Thoracic aorta (tissue), 2 donors: ENCODE data around the gene ZNF141. TPM values are rescaled to one million over a fixed set of nuclear protein-coding genes. Genes with fewer than 3 reads are reported as not detected.

Source experiments
- ATAC-seq: fragments of 150-250 bp; one replicate; pipeline ENCODE4 v1.8.0; 2017; ENCODE audit warnings: low read depth; ENCODE audit not compliant: insufficient number of reproducible peaks, low FRiP score
- DNase-seq: peaks from one replicate; pipeline ENCODE4 v3.0.0-alpha.2; 2020; ENCODE audit warnings: low spot score
- H3K27ac ChIP-seq, 2 donors: fragments of 200-600 bp; sonication (generic); 1 replicate in 1 of 2; 2 replicates in 1 of 2; pipeline ENCODE4 v1.5.1; 2016; ENCODE audit warnings: mild to moderate bottlenecking in 2 of 2, moderate library complexity in 2 of 2
- H3K27me3 ChIP-seq: fragments of 200-600 bp; sonication (generic); replicated peaks from 2 replicates; pipeline ENCODE4 v1.6.0; 2016; ENCODE audit warnings: mild to moderate bottlenecking; ENCODE audit not compliant: insufficient read depth
- H3K36me3 ChIP-seq: fragments of 200-600 bp; sonication (generic); one replicate; pipeline ENCODE4 v1.5.1; 2016
- H3K4me1 ChIP-seq, 2 donors: fragments of 200-600 bp; sonication (generic); 1 replicate in 1 of 2; 2 replicates in 1 of 2; pipeline versions ENCODE4 v1.5.1 to v1.6.0; 2016; ENCODE audit warnings: low read depth in 2 of 2, mild to moderate bottlenecking in 1 of 2; ENCODE audit not compliant: control insufficient read depth in 1 of 2
- H3K4me3 ChIP-seq: fragments of 200-600 bp; sonication (generic); 2 replicates; pipeline ENCODE4 v1.5.1; 2016; ENCODE audit warnings: mild to moderate bottlenecking
- H3K9me3 ChIP-seq: fragments of 200-600 bp; sonication (generic); 2 replicates; pipeline ENCODE4 v1.5.1; 2016
- total RNA-seq, 2 donors: library from RNA; depleted of rRNA; stranded (reverse); fragments of >200 nt; gene quantifications; one replicate each; pipeline versions ENCODE4 v1.1.0 to v1.2.3, GENCODE V29; 2016
- TF ChIP-seq, protein P1 (sequence below): fragments of 200-600 bp; sonication (generic); IDR thresholded peaks from one replicate; pipeline ENCODE4 v1.5.1; 2019; ENCODE audit warnings: antibody characterized with exemption

ZNF141 gene
- total RNA-seq, 2 donors from 2014 or later, result 18.5 to 25.4 TPM

DNA sequence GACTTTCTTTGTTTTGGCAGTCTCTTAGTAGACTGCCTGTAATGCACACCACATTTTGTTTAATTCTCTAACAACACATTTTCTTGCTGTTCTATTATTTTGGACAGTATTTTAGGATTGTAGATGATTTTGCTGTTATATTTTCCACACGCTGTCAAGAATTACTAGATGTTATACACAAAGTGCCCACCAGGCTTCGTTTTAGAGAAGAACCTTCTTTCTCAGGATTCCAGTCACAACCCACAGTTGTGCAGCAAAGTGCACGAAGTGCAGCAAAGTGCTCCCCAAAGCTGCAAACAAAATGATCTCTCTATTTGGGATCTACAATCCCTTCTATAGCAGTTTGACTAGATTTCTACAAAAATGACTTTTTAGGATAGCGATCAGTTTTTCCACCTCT is 2.4 kb downstream of the ZNF141 start:
- H3K27me3 ChIP-seq, result no peaks in the 10 kb centered on the region
- ATAC-seq (no peak), DNase-seq (no peak)
- peaks cover 30% of the 10 kb centered on the region for H3K9me3 ChIP-seq
- H3K27ac ChIP-seq, result no peak overlapping the region
- peaks cover 8 to 21% of the 10 kb centered on the region in 2 donors for H3K4me1 ChIP-seq
- no peak overlapping the region for H3K4me3 ChIP-seq
- TF ChIP-seq, protein P1, sequence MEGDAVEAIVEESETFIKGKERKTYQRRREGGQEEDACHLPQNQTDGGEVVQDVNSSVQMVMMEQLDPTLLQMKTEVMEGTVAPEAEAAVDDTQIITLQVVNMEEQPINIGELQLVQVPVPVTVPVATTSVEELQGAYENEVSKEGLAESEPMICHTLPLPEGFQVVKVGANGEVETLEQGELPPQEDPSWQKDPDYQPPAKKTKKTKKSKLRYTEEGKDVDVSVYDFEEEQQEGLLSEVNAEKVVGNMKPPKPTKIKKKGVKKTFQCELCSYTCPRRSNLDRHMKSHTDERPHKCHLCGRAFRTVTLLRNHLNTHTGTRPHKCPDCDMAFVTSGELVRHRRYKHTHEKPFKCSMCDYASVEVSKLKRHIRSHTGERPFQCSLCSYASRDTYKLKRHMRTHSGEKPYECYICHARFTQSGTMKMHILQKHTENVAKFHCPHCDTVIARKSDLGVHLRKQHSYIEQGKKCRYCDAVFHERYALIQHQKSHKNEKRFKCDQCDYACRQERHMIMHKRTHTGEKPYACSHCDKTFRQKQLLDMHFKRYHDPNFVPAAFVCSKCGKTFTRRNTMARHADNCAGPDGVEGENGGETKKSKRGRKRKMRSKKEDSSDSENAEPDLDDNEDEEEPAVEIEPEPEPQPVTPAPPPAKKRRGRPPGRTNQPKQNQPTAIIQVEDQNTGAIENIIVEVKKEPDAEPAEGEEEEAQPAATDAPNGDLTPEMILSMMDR, result no peak
- peaks cover 19% of the 10 kb centered on the region for H3K36me3 ChIP-seq

DNA sequence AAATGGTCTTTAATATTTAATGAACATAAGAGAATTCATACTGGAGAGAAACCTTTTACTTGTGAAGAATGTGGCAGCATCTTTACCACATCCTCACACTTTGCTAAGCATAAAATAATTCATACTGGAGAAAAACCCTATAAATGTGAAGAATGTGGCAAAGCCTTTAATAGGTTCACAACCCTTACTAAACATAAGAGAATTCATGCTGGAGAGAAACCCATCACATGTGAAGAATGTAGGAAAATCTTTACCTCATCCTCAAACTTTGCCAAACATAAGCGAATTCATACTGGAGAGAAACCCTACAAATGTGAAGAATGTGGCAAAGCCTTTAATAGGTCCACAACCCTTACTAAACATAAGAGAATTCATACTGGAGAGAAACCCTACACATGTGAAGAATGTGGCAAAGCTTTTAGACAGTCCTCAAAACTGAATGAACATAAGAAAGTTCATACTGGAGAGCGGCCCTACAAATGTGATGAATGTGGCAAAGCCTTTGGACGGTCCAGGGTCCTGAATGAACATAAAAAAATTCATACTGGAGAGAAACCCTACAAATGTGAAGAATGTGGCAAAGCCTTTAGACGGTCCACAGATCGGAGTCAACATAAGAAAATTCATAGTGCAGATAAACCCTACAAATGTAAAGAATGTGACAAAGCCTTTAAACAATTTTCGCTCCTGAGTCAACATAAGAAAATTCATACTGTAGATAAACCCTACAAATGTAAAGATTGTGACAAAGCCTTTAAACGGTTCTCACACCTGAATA is 35.6 kb downstream of the ZNF141 start:
- TF ChIP-seq, protein P1, result no peak
- Histone ChIP-seq H3K27me3 (no peaks in the 10 kb centered on the region), H3K27ac (no peak overlapping the region), H3K36me3 (peaks cover 38% of the 10 kb centered on the region), H3K4me3 (peak overlapping the region; percentile 5), H3K4me1 (no peaks in the 10 kb centered on the region), H3K9me3 (peaks cover 96% of the 10 kb centered on the region)
- DNase-seq (no peak), ATAC-seq (no peak)

DNA sequence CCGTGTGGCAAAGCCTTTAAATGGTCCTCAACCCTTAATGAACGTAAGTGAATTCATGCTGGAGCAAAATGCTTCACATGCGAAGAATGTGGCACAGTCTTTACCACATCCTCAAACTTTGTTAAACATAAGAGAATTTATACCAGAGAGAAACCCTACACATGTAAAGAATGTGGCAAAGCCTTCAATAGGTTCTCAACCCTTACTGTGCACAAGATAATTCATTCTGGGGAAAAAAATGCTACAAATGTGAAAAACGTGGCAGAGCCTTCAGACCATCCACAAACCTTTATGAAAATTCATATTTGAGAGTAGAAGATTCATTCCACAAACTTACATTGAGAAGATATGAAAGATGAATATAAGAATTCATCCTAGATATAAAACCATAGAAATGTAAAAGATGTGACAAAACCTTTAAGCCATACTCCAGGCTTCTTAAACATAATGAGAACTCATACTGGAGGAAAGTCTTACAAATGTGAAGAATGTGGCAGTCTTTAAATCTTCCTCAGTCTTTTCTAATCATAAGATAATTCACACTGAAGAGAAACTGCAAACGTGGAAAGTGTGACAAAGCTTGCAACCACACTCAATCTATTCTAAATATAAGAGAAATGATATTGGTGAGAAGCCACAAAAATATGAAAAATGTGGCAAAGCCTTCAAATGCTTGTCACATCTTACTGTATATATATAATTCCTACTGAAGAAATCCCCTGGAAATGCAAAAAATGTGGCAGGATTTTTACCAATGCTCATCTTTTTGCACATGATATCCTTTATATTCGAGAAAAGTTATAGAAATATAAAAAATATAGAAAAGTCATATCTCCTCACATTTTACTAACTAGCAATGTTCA is 36.9 kb downstream of the ZNF141 start:
- Histone ChIP-seq H3K27ac (no peak overlapping the region), H3K36me3 (peaks cover 32% of the 10 kb centered on the region), H3K27me3 (no peaks in the 10 kb centered on the region), H3K4me3 (peak overlapping the region; percentile 18), H3K9me3 (peaks cover 96% of the 10 kb centered on the region), H3K4me1 (no peaks in the 10 kb centered on the region)
- ATAC-seq (no peak), DNase-seq (no peak)
- TF ChIP-seq, protein P1, result no peak

DNA sequence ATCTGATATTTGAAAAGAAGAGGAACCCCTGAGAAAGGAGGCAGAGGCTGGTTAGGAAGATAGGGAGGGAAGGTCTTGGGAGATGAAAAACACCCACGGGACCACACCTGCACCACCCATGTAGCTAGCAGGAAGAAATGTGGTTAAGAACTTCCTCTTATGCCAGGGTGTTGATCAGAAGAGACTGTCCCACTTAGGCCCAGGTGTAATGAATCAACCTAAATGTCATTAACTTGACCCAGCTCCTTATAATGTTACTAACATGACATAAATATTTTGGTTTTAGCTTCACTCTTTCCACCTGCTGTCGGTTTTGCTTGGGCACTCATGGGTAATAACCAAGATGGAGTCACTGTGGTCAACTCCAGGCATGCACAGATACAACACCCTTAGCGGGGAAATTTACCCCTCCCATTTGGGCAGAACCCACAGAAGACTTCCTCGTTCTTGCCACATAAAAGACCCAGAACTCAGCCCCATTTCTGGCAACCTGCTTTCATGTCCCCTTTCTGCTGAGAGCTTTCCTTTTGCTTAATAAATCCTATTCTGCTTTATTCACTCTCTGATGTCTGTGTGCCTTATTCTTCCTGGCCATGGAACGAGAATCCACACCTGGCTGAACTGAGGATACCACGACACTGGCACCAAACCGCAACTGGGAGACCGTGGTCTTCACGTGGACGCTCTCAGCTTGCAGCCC is 46.8 kb downstream of the ZNF141 start:
- Histone ChIP-seq H3K9me3 (peaks cover 99% of the 10 kb centered on the region), H3K27ac (no peak overlapping the region), H3K4me1 (no peaks in the 10 kb centered on the region), H3K4me3 (no peak overlapping the region), H3K36me3 (no peaks in the 10 kb centered on the region), H3K27me3 (no peaks in the 10 kb centered on the region)
- TF ChIP-seq, protein P1, result no peak
- no peak for DNase-seq
- no peak for ATAC-seq
